WTC11 (cell line): ENCODE measurements around the gene MYL6B. TPM values are rescaled to one million over a fixed set of nuclear protein-coding genes. Genes with fewer than 3 reads are reported as not detected.

Source experiments
- ATAC-seq: fragments of 200-7000 bp; cut with Tn5 transposase; 2 replicates; pipeline ENCODE4 v1.10.0; 2021; ENCODE audit warnings: mild to moderate bottlenecking, moderate library complexity
- CTCF ChIA-PET: fragments of 300-600 bp; sonication (Branson Sonifier 250); formaldehyde crosslinking; loops from one replicate; lab custom pipeline; 2021; ENCODE audit warnings: antibody characterized with exemption; lab: Charles Lee
- POLR2A ChIA-PET: fragments of 350-600 bp; sonication (Branson Sonifier 250); formaldehyde crosslinking; loops from one replicate; lab custom pipeline; 2021; ENCODE audit warnings: antibody characterized with exemption; lab: Charles Lee
- DNase-seq: peaks from one replicate; pipeline ENCODE4 v3.0.0; 2021; ENCODE audit warnings: low spot score
- H3K27ac Mint-ChIP-seq: 2 replicates; pipeline ENCODE4 v1.8.0; 2021; ENCODE audit warnings: mixed read lengths
- H3K27me3 Mint-ChIP-seq: 2 replicates; pipeline ENCODE4 v1.8.0; 2021; ENCODE audit warnings: low read depth, mild to moderate bottlenecking, moderate library complexity, mixed read lengths
- H3K36me3 Mint-ChIP-seq: 2 replicates; pipeline ENCODE4 v1.8.0; 2021; ENCODE audit warnings: mixed read lengths
- H3K4me1 Mint-ChIP-seq: 2 replicates; pipeline ENCODE4 v1.8.0; 2022; ENCODE audit warnings: mixed read lengths
- H3K4me3 Mint-ChIP-seq: 2 replicates; pipeline ENCODE4 v1.8.0; 2021; ENCODE audit warnings: mild to moderate bottlenecking, moderate library complexity, mixed read lengths
- H3K9me3 Mint-ChIP-seq: 2 replicates; pipeline ENCODE4 v1.8.0; 2021; ENCODE audit warnings: mixed read lengths
- ARID4B ChIP-seq: sonication (generic); formaldehyde crosslinking; IDR thresholded peaks from 2 replicates; pipeline ENCODE4 v1.8.0; 2023; ENCODE audit warnings: missing genetic modification reagents, mild to moderate bottlenecking, borderline replicate concordance
- E2F1 ChIP-seq: sonication (generic); formaldehyde crosslinking; IDR thresholded peaks from 2 replicates; pipeline ENCODE4 v1.8.0; 2022; ENCODE audit warnings: mild to moderate bottlenecking, missing genetic modification reagents
- E2F5 ChIP-seq: sonication (generic); formaldehyde crosslinking; IDR thresholded peaks from 2 replicates; pipeline ENCODE4 v1.8.1; 2022; ENCODE audit warnings: mild to moderate bottlenecking, moderate library complexity, missing genetic modification reagents
- HMGA2 ChIP-seq: fragments of 250-450 bp; sonication (Bioruptor Pico); IDR thresholded peaks from 2 replicates; pipeline ENCODE4 v1.4.0; 2021; ENCODE audit warnings: mild to moderate bottlenecking, moderate library complexity
- IRF1 ChIP-seq: sonication (generic); formaldehyde crosslinking; IDR thresholded peaks from 2 replicates; pipeline ENCODE4 v1.8.0; 2023; ENCODE audit warnings: missing genetic modification reagents
- KAT7 ChIP-seq: sonication (generic); formaldehyde crosslinking; IDR thresholded peaks from 2 replicates; pipeline ENCODE4 v1.8.1; 2023; ENCODE audit warnings: missing genetic modification reagents, mild to moderate bottlenecking, borderline replicate concordance
- MYBL2 ChIP-seq: sonication (generic); formaldehyde crosslinking; IDR thresholded peaks from 2 replicates; pipeline ENCODE4 v1.8.1; 2023; ENCODE audit warnings: mild to moderate bottlenecking, moderate library complexity, missing genetic modification reagents
- NFATC4 ChIP-seq: fragments of 250-450 bp; sonication (Bioruptor Pico); IDR thresholded peaks from 2 replicates; pipeline ENCODE4 v1.9.0; 2021; ENCODE audit warnings: mild to moderate bottlenecking
- NFYB ChIP-seq: sonication (generic); formaldehyde crosslinking; conservative IDR thresholded peaks from 2 replicates; pipeline ENCODE4 v1.8.0; 2022; ENCODE audit warnings: low read depth, missing genetic modification reagents
- PRDM15 ChIP-seq: sonication (generic); formaldehyde crosslinking; IDR thresholded peaks from 2 replicates; pipeline ENCODE4 v1.8.0; 2022; ENCODE audit warnings: missing genetic modification reagents
- TEAD1 ChIP-seq: sonication (generic); formaldehyde crosslinking; IDR thresholded peaks from 2 replicates; pipeline ENCODE4 v1.8.0; 2022; ENCODE audit warnings: mild to moderate bottlenecking, missing genetic modification reagents
- USF2 ChIP-seq: sonication (generic); formaldehyde crosslinking; IDR thresholded peaks from 2 replicates; pipeline ENCODE4 v1.8.1; 2023; ENCODE audit warnings: mild to moderate bottlenecking, missing genetic modification reagents, moderate library complexity
- ZBTB21 ChIP-seq: sonication (generic); formaldehyde crosslinking; IDR thresholded peaks from 2 replicates; pipeline ENCODE4 v1.8.1; 2023; ENCODE audit warnings: mild to moderate bottlenecking, missing genetic modification reagents, borderline replicate concordance
- ZNF396 ChIP-seq: fragments of 250-450 bp; sonication (Bioruptor Pico); IDR thresholded peaks from 2 replicates; pipeline ENCODE4 v1.8.0; 2021; ENCODE audit warnings: mild to moderate bottlenecking, moderate library complexity, borderline replicate concordance
- total RNA-seq: library from RNA; stranded (reverse); gene quantifications from 3 replicates; pipeline ENCODE4 v1.2.3, GENCODE V29; 2021

Gene MYL6B
- total RNA-seq, 1 experiment from 2014 or later: 173 TPM

GRCh38 chr12:56127485-56127887 lies 24.9 kb upstream of the MYL6B start (continued):
- no peak for TF ChIP-seq PRDM15 (CRISPR knock-in tag)
- TF ChIP-seq TEAD1: no peak

GRCh38 chr12:56127888-56128669 lies 24.3 kb upstream of the MYL6B start, which contains the start of gene ESYT1:
Gene ESYT1, plus strand, starts transcription at chr12:56128267. Its CDS starts 53 bp downstream, at chr12:56128320.
- H3K27ac Mint-ChIP-seq: peak within 1 kb of the TSS; percentile 99
- H3K4me1 Mint-ChIP-seq: peaks cover 30% of the 10 kb centered on the region
- H3K36me3 Mint-ChIP-seq: peaks cover 30% of the 10 kb centered on the region
- peak; percentile 99 for DNase-seq
- peak within 1 kb of the TSS; percentile 98 for H3K4me3 Mint-ChIP-seq
- ChIA-PET CTCF (interaction anchor here (0.5 to 4.2 kb wide), 31 partner anchors 8 to 1044 kb away, joined by 3 to 61 read pairs (median 5); partner anchors contain the start of genes ANKRD52, COQ10A, MYL6 and MYL6B), POLR2A (interaction anchor here (0.6 to 5.3 kb wide), 17 partner anchors 10 to 508 kb away, joined by 3 to 104 read pairs (median 5); partner anchors contain the start of genes CNPY2, ERBB3, MYL6 and PA2G4)
- no peaks in the 10 kb centered on the region for H3K9me3 Mint-ChIP-seq
- H3K27me3 Mint-ChIP-seq: no peaks in the 10 kb centered on the region; the same call in 1 of the 2 replicates
- peak; percentile 95 for ATAC-seq
- peak; percentile 48 for TF ChIP-seq NFYB (CRISPR knock-in tag)
- TF ChIP-seq USF2 (CRISPR knock-in tag): peak; percentile 71
- TF ChIP-seq ARID4B: peak; percentile 94; the same call in 1 of the 2 replicates
- peak; percentile 51 for TF ChIP-seq PRDM15 (CRISPR knock-in tag)
- TF ChIP-seq E2F5 (CRISPR knock-in tag): peak; percentile 93; the same call in 1 of the 2 replicates
- TF ChIP-seq ZNF396 (CRISPR knock-in tag): no peak
- 0 out of 2 replicates have a peak, but pooled peaks have one; percentile 34 for TF ChIP-seq KAT7
- TF ChIP-seq IRF1: 0 out of 2 replicates have a peak, but pooled peaks have one; percentile 26
- TF ChIP-seq ZBTB21 (CRISPR knock-in tag): peak; percentile 94
- TF ChIP-seq E2F1: no peak
- 0 out of 2 replicates have a peak, but pooled peaks have one; percentile 22 for TF ChIP-seq MYBL2
- TF ChIP-seq HMGA2: 0 out of 2 replicates have a peak, but pooled peaks have one; percentile 25
- TF ChIP-seq NFATC4 (CRISPR knock-in tag): 0 out of 2 replicates have a peak, but pooled peaks have one; percentile 27
